OCI-LY3 (cell line): ENCODE results near the gene PRMT9.

Source experiments
- EZH2phosphoT487 ChIP-seq: fragments of 200-600 bp; shearing (Covaris generic); IDR thresholded peaks from 2 replicates; pipeline ENCODE4 v1.6.1; 2018; ENCODE audit warnings: antibody characterized with exemption, mixed run types, low read depth
- TF ChIP-seq, protein P1 (sequence below): fragments of 200-600, 300-600 bp; sonication (generic); IDR thresholded peaks from 2 replicates; pipeline ENCODE4 v1.5.1; 2014; ENCODE audit warnings: antibody characterized with exemption, low read length, low read depth

- TF ChIP-seq, protein P1, sequence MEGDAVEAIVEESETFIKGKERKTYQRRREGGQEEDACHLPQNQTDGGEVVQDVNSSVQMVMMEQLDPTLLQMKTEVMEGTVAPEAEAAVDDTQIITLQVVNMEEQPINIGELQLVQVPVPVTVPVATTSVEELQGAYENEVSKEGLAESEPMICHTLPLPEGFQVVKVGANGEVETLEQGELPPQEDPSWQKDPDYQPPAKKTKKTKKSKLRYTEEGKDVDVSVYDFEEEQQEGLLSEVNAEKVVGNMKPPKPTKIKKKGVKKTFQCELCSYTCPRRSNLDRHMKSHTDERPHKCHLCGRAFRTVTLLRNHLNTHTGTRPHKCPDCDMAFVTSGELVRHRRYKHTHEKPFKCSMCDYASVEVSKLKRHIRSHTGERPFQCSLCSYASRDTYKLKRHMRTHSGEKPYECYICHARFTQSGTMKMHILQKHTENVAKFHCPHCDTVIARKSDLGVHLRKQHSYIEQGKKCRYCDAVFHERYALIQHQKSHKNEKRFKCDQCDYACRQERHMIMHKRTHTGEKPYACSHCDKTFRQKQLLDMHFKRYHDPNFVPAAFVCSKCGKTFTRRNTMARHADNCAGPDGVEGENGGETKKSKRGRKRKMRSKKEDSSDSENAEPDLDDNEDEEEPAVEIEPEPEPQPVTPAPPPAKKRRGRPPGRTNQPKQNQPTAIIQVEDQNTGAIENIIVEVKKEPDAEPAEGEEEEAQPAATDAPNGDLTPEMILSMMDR: no peak
- TF ChIP-seq EZH2phosphoT487: no peak
Observed at GRCh38 chr4:147724468-147725201, 40.7 kb upstream of the PRMT9 start.
